ENCODE data around the gene ITIH2. TPM values are rescaled to one million over a fixed set of nuclear protein-coding genes. Genes with fewer than 3 reads are reported as not detected.
A peak's percentile ranks its signal among the peaks of the same experiment; 100 is the strongest.
"Not testable (repeated sequence)": the region's sequence is repeated elsewhere in the genome, so short reads cannot be mapped to it uniquely, and the experiment has no call there.

ITIH2 gene
- total RNA-seq, 2 donors from 2014 or later, result not detected

GRCh38 chr10:7686351-7687171 lies 16.6 kb upstream of the ITIH2 start:
- Mint-ChIP-seq H3K4me1 (peaks cover 7% of the 10 kb centered on the region), H3K36me3 (ENCODE audit: low read depth) (no peaks in the 10 kb centered on the region), H3K27ac (no peak overlapping the region), H3K4me3 (no peak overlapping the region), H3K27me3 (peaks cover 6% of the 10 kb centered on the region)
- no peaks in the 10 kb centered on the region for H3K9me3 ChIP-seq (ENCODE audit: control insufficient read depth, low read length, poor library complexity, severe bottlenecking)
- DNase-seq (no peak), ATAC-seq (no peak)

GRCh38 chr10:7687228-7687907 lies 15.7 kb upstream of the ITIH2 start:
- DNase-seq, result peak; percentile 20 to 53 (median 36)
- Mint-ChIP-seq H3K27me3 (peaks cover 6% of the 10 kb centered on the region), H3K27ac (no peak overlapping the region), H3K4me3 (no peak overlapping the region), H3K36me3 (ENCODE audit: low read depth) (no peaks in the 10 kb centered on the region), H3K4me1 (peaks cover 7% of the 10 kb centered on the region)
- peak; percentile 94 for ATAC-seq
- no peaks in the 10 kb centered on the region for H3K9me3 ChIP-seq (ENCODE audit: control insufficient read depth, low read length, poor library complexity, severe bottlenecking)

GRCh38 chr10:7689591-7689990 lies 13.5 kb upstream of the ITIH2 start:
- Mint-ChIP-seq H3K4me1 (peaks cover 7% of the 10 kb centered on the region), H3K4me3 (no peak overlapping the region), H3K27me3 (peaks cover 6% of the 10 kb centered on the region)

GRCh38 chr10:7690885-7691597 lies 12.1 kb upstream of the ITIH2 start:
- H3K27ac Mint-ChIP-seq, result peak overlapping the region; percentile 68
- H3K9me3 ChIP-seq (ENCODE audit: control insufficient read depth, low read length, poor library complexity, severe bottlenecking); H3K36me3 Mint-ChIP-seq (ENCODE audit: low read depth); DNase-seq; H3K27me3 Mint-ChIP-seq; H3K4me1 Mint-ChIP-seq; H3K4me3 Mint-ChIP-seq: not testable (repeated sequence)
- ATAC-seq, result peak; percentile 64

More at GRCh38 chr10:7689591-7689990, 13.5 kb upstream of the ITIH2 start:
- Mint-ChIP-seq H3K27ac (no peak overlapping the region), H3K36me3 (ENCODE audit: low read depth) (no peaks in the 10 kb centered on the region)
- DNase-seq (no peak), ATAC-seq (no peak)
- H3K9me3 ChIP-seq (ENCODE audit: control insufficient read depth, low read length, poor library complexity, severe bottlenecking), result no peaks in the 10 kb centered on the region

GRCh38 chr10:7692368-7692767 lies 10.7 kb upstream of the ITIH2 start:
- not testable (repeated sequence) for H3K4me3 Mint-ChIP-seq; H3K9me3 ChIP-seq (ENCODE audit: control insufficient read depth, low read length, poor library complexity, severe bottlenecking); H3K36me3 Mint-ChIP-seq (ENCODE audit: low read depth); H3K27me3 Mint-ChIP-seq; H3K27ac Mint-ChIP-seq; H3K4me1 Mint-ChIP-seq; DNase-seq; ATAC-seq

- H3K27me3 Mint-ChIP-seq; DNase-seq; ATAC-seq; H3K9me3 ChIP-seq (ENCODE audit: control insufficient read depth, low read length, poor library complexity, severe bottlenecking); H3K27ac Mint-ChIP-seq; H3K36me3 Mint-ChIP-seq (ENCODE audit: low read depth); H3K4me1 Mint-ChIP-seq; H3K4me3 Mint-ChIP-seq: not testable (repeated sequence)
Measured at GRCh38 chr10:7693194-7693593, 9.9 kb upstream of the ITIH2 start.

GRCh38 chr10:7696545-7696944 lies 6.6 kb upstream of the ITIH2 start:
- peaks cover 26% of the 10 kb centered on the region for H3K27me3 Mint-ChIP-seq
- H3K36me3 Mint-ChIP-seq (ENCODE audit: low read depth), result no peaks in the 10 kb centered on the region
- H3K9me3 ChIP-seq (ENCODE audit: control insufficient read depth, low read length, poor library complexity, severe bottlenecking), result no peaks in the 10 kb centered on the region
- DNase-seq, result no peak
- no peak for ATAC-seq
- H3K4me3 Mint-ChIP-seq, result no peak overlapping the region
- no peak overlapping the region for H3K27ac Mint-ChIP-seq
- H3K4me1 Mint-ChIP-seq, result peaks cover 2% of the 10 kb centered on the region

- Mint-ChIP-seq H3K27ac (no peak overlapping the region), H3K4me1 (peaks cover 2% of the 10 kb centered on the region), H3K27me3 (peaks cover 29% of the 10 kb centered on the region), H3K36me3 (ENCODE audit: low read depth) (no peaks in the 10 kb centered on the region), H3K4me3 (no peak overlapping the region)
- ATAC-seq (no peak), DNase-seq (no peak)
- H3K9me3 ChIP-seq (ENCODE audit: control insufficient read depth, low read length, poor library complexity, severe bottlenecking), result no peaks in the 10 kb centered on the region
Measured at GRCh38 chr10:7697426-7697825, 5.7 kb upstream of the ITIH2 start.

GRCh38 chr10:7700577-7701125 lies 2.5 kb upstream of the ITIH2 start:
- ATAC-seq, result no peak
- Mint-ChIP-seq H3K27me3 (peaks cover 43% of the 10 kb centered on the region), H3K36me3 (ENCODE audit: low read depth) (no peaks in the 10 kb centered on the region), H3K4me1 (peaks cover 2% of the 10 kb centered on the region), H3K4me3 (no peak overlapping the region), H3K27ac (no peak overlapping the region)
- no peaks in the 10 kb centered on the region for H3K9me3 ChIP-seq (ENCODE audit: control insufficient read depth, low read length, poor library complexity, severe bottlenecking)
- DNase-seq, result no peak

- H3K27me3 Mint-ChIP-seq, result peaks cover 44% of the 10 kb centered on the region
- H3K36me3 Mint-ChIP-seq (ENCODE audit: low read depth), result no peaks in the 10 kb centered on the region
- no peak for DNase-seq
- H3K4me3 Mint-ChIP-seq, result no peak overlapping the region
- H3K4me1 Mint-ChIP-seq, result peaks cover 2% of the 10 kb centered on the region
- H3K27ac Mint-ChIP-seq, result no peak overlapping the region
- ATAC-seq, result no peak
- H3K9me3 ChIP-seq (ENCODE audit: control insufficient read depth, low read length, poor library complexity, severe bottlenecking), result no peaks in the 10 kb centered on the region
Measured at GRCh38 chr10:7701158-7701742, 1.9 kb upstream of the ITIH2 start.

GRCh38 chr10:7702288-7702812 lies 766 bp upstream of the ITIH2 start:
- DNase-seq, result no peak
- Mint-ChIP-seq H3K4me1 (peaks cover 2% of the 10 kb centered on the region), H3K27ac (no peak overlapping the region), H3K36me3 (ENCODE audit: low read depth) (peaks cover 2% of the 10 kb centered on the region), H3K4me3 (no peak overlapping the region), H3K27me3 (peaks cover 50% of the 10 kb centered on the region)
- no peak for ATAC-seq
- H3K9me3 ChIP-seq (ENCODE audit: control insufficient read depth, low read length, poor library complexity, severe bottlenecking), result no peaks in the 10 kb centered on the region

GRCh38 chr10:7704071-7705016 lies 1.2 kb downstream of the ITIH2 start:
- Mint-ChIP-seq H3K27me3 (peaks cover 35% of the 10 kb centered on the region), H3K36me3 (ENCODE audit: low read depth) (peaks cover 2% of the 10 kb centered on the region)
- no peak for DNase-seq

More at GRCh38 chr10:7704071-7705016, 1.2 kb downstream of the ITIH2 start:
- Mint-ChIP-seq H3K4me1 (no peaks in the 10 kb centered on the region), H3K4me3 (no peak overlapping the region), H3K27ac (no peak overlapping the region)
- ATAC-seq, result no peak
- H3K9me3 ChIP-seq (ENCODE audit: control insufficient read depth, low read length, poor library complexity, severe bottlenecking), result no peaks in the 10 kb centered on the region

All from T-helper 17 cell (primary cell).